Stimulated activated naive CD8-positive, alpha-beta T cell treated with anti-CD3 and anti-CD28 coated beads, Interleukin-15, amount 100 ng/mL, for 72 hours (primary cell): ENCODE results near the gene RAB15.

Experiments
- ATAC-seq: fragments of 150-1000 bp; cut with Tn5 transposase; 2 replicates; pipeline ENCODE4 v1.10.0; 2021; ENCODE audit warnings: mild to moderate bottlenecking, moderate library complexity
- DNase-seq, 2 donors: peaks; one replicate each; pipeline ENCODE4 v3.0.0; 2021 to 2022
- H3K27ac Mint-ChIP-seq, 2 donors: one replicate each; pipeline ENCODE4 v1.8.0; 2022; ENCODE audit warnings: mild to moderate bottlenecking in 2 of 2, mixed read lengths in 2 of 2, moderate library complexity in 2 of 2
- H3K27me3 Mint-ChIP-seq: one replicate; pipeline ENCODE4 v1.8.0; 2022; ENCODE audit warnings: mixed read lengths
- H3K4me1 Mint-ChIP-seq: one replicate; pipeline ENCODE4 v1.8.0; 2022; ENCODE audit warnings: mild to moderate bottlenecking, mixed read lengths
- H3K4me3 Mint-ChIP-seq, 2 donors: one replicate each; pipeline ENCODE4 v1.8.0; 2022; ENCODE audit warnings: mild to moderate bottlenecking in 2 of 2, mixed read lengths in 2 of 2, moderate library complexity in 1 of 2
- H3K9me3 Mint-ChIP-seq, 2 donors: one replicate each; pipeline ENCODE4 v1.8.0; 2022; ENCODE audit warnings: mixed read lengths in 2 of 2

RAB15 gene

DNA sequence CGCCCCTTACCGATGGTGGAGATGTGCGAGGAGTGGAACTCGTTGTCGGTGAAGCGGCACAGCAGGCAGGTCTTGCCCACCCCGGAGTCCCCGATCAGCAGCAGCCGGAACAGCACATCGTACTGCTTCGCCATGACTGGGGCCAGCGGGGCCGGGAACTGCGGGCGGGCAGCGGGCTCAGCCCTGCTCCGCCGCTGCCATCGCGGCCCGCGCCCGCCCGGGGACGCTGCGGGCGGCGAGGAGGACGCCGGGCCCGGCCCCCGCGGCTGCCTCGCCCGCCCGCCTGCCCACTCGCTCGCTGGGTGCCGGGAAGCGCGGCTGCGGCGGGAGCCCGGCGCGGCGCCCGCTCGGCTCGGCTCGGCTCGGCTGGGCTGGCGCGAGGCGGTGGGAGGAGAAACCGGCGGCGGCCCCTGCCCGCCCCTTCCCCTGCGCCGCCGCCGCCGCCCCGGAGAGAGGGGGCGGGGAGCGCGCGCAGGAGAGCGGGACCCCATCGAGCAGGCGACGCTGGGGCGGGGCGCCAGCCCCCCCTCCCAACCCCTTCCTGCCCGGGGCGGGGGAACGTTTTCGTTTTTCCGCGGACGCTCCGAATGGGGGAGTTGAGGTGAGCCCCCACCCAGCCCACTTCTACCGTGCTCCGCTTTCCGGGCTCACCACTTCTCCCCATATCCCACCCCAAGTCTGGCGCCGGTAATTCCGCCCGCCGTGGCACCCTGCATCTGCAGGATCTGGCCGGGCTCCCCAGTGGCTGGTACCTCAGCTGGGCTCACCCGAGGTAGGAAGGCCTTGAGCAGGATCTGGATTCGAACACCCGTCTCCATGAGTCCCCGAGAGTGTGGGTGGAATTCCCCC lies at the start of gene RAB15:
Gene RAB15 (minus strand): TSS at position 394 of the 849 bp plus-strand sequence. CDS start 260 bp downstream, at position 134.
- ATAC-seq, result peak; percentile 78
- Mint-ChIP-seq H3K27me3 (peaks cover 15% of the 10 kb centered on the region), H3K27ac (peak within 1 kb of the TSS; percentile 90 to 96), H3K4me1 (peaks cover 37% of the 10 kb centered on the region), H3K4me3 (peak within 1 kb of the TSS; percentile 83 to 92), H3K9me3 (no peaks in the 10 kb centered on the region)
- DNase-seq, result peak; percentile 35 to 48

DNA sequence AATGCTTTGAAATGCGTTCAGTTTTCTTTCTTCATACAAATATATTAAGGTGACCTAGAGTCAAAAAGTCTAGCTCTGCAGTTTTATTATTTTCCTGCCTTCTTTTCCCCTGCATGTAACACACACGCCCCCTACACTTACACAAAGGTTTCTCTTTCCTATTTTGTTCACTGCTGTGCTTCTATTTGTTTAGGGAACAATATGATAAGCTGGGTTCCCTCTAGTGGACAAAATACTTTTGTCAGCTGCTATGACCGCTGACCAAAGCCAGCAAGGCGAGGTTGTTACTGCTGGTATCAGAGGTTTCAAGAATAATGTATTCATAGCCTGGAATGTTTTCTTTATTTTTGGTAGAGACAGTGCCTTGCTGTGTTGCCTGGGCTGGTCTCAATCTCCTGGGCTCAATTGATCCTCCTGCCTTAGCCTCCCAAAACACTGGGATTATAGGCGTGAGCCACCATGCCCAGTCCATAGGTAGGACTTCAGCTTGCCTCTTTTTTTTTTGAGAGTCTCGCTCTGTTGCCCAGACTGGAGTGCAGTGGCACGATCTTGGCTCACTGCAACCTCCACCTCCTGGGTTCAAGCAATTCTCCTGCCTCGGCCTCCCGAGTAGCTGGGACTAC lies 47.9 kb upstream of the RAB15 start:
- ATAC-seq (no peak), DNase-seq (no peak)
- Mint-ChIP-seq H3K4me3 (no peak overlapping the region), H3K9me3 (no peaks in the 10 kb centered on the region), H3K27me3 (no peaks in the 10 kb centered on the region), H3K4me1 (no peaks in the 10 kb centered on the region), H3K27ac (no peak overlapping the region)

DNA sequence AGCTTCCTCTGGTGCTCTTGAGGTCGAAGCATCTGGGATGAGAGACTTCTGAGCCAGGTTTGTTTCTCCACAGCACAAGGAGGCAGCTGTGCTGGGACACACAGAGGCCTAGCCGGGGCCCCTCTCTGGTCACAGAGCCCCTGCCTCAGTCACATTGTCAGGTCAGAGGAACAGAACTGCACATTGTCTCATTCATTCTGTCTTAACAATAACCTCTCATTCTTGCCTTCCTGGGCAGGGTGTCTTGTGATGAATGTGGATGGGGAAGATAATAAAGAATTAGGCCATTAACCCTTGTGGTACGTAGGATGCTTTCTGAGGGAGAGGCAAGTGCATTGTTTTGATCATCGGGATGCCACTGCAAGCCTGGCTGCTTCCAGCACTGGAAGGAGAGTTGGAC lies 44.3 kb upstream of the RAB15 start:
- ATAC-seq, result no peak
- Mint-ChIP-seq H3K4me3 (no peak overlapping the region), H3K27ac (no peak overlapping the region), H3K27me3 (no peaks in the 10 kb centered on the region), H3K9me3 (no peaks in the 10 kb centered on the region), H3K4me1 (no peaks in the 10 kb centered on the region)
- no peak for DNase-seq

DNA sequence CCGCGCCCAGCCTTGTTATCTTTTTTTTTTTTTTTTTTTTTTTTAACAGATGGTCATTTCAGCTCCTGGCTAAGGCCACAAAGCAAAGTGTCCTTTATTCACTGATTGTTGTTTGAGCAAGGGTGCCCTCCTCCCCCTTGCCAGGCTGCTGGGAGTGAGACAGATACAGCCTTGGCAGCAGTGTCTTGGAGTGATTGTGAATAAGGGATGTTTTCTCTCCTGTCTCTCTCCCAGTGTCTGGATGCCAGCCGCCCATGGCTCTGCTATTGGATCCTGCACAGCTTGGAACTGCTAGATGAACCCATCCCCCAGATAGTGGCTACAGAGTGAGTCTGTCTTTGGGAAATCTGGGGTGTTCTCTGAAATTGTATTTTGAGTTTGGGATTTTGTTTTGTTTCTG lies 43.3 kb upstream of the RAB15 start:
- Mint-ChIP-seq H3K4me3 (no peak overlapping the region), H3K27ac (no peak overlapping the region), H3K9me3 (no peaks in the 10 kb centered on the region), H3K27me3 (no peaks in the 10 kb centered on the region), H3K4me1 (no peaks in the 10 kb centered on the region)
- no peak for DNase-seq
- ATAC-seq, result no peak

DNA sequence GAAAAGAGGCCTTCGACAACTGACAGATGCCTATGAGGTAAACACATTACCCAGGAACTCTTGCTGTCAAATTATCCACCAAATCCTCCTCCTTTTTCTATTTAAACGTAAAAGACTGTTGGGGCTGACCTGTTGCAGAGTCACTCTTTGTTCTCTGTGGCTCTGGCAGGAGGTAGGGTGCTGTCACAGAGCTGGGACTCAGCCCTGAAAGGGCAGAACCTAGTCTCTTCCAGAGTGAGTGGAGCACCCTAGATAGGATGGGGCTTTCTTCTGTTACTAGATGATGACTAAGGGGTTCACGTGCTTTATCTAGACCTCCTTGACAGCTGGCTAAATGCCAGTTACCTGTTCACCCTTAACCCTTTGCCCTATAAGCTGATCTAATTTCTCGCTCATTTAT lies 40.2 kb upstream of the RAB15 start:
- H3K4me3 Mint-ChIP-seq, result no peak overlapping the region
- ATAC-seq (no peak), DNase-seq (no peak)
- no peaks in the 10 kb centered on the region for H3K9me3 Mint-ChIP-seq
- H3K27ac Mint-ChIP-seq, result no peak overlapping the region
- no peaks in the 10 kb centered on the region for H3K4me1 Mint-ChIP-seq
- H3K27me3 Mint-ChIP-seq, result no peaks in the 10 kb centered on the region

DNA sequence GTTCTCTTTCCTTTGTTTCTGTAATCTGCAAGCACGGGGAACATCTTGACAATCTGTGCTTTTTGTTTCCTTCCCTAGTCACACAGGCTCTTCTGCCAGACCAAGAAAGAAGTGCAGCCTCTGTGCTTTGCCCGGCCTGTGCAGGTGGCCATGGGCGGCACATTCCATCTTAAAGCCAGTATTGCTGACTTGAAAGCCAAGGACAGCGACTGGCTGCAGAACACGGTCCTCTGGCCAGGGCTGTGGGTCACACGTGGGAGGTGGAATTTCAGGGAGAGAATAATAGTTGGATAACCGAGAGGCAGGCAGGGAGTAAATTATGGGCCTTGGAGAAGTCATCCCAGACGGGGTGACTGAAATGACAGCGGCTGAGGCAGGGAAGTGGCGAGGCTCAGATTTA lies 39.4 kb upstream of the RAB15 start:
- Mint-ChIP-seq H3K9me3 (no peaks in the 10 kb centered on the region), H3K27ac (peak overlapping the region in 1 of 2 donors; percentile 75), H3K27me3 (no peaks in the 10 kb centered on the region), H3K4me1 (peaks cover 1% of the 10 kb centered on the region), H3K4me3 (no peak overlapping the region)
- DNase-seq, result no peak
- no peak for ATAC-seq

DNA sequence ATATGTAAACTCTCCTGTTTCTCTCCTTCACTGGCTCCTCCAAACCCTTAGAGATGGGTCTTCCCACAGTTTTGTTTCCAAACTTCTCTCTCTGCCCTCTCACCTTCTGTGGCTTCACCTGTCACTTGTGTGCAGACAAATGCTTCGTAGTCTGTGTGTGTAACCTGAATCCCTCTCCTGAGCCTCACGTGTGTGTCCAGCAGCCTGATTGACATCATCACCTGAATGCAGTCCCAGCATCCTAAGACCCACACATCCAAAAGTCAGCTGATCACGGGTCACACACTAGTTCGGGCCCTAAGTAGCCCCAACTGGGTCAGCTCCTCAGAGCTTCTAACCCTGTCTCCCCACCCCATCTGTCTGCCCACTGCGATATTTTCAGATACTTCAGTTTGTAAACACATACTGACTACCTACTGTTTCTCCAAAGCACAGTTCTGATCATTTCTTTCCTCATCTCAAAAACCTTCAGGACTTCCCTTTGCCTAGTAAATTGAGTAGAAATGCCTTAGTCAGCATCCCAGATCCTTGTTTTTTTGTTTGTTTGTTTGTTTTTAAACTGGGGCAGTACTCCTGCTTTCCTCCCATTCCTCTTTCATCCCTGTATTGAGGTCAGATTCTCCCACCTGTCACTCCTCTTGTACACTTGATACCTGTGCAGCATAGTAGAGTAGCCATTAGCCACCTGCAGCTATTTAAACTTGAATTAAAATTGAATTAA lies 38.2 kb upstream of the RAB15 start:
- Mint-ChIP-seq H3K4me3 (no peak overlapping the region), H3K27me3 (no peaks in the 10 kb centered on the region), H3K9me3 (no peaks in the 10 kb centered on the region), H3K27ac (peak overlapping the region in 1 of 2 donors; percentile 22), H3K4me1 (peaks cover 13% of the 10 kb centered on the region)
- no peak for ATAC-seq
- no peak for DNase-seq

DNA sequence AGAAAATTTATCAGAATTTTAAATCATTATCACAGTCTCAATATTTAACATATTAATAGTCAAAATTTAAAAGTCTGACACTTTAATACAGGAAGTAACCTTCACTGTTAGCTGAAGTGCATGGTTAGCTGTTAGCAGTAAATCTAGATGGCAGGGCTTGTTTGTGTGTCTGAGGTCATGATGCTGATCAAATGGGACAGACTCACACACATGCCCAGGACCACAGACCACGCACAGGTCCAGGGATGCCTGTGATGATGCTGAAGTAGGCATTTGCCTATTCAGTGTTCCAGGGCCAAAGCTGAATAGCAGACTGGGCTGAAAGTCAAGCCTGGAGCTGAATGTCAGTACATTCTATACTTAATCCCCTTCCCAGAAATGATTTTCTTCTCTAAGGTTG lies 35.1 kb upstream of the RAB15 start:
- DNase-seq, result no peak
- no peak overlapping the region for H3K27ac Mint-ChIP-seq
- ATAC-seq, result no peak
- H3K4me3 Mint-ChIP-seq, result no peak overlapping the region
- H3K27me3 Mint-ChIP-seq, result no peaks in the 10 kb centered on the region
- H3K4me1 Mint-ChIP-seq, result peaks cover 42% of the 10 kb centered on the region
- H3K9me3 Mint-ChIP-seq, result no peaks in the 10 kb centered on the region

DNA sequence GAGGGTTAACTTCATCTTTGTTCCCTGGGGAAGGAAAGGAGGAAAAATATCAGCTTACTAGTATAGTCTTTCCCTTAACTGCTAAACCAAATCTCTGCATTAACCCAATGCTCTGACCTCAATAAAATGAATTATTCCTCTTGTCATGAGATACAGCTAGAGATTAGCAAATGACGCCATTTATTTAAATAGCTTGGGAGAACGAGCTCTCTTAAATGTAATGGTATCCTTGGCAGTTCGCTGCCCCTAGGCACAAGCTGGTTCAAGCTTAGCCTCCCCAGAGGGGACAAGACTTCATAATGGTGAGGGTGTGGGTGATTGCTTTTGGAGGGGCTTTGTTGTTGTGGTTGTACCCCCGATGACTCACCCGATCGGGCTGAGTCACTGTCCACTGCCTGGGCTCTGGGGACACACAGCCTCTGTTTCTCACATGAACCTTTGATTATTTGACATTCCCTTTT lies 34.2 kb upstream of the RAB15 start:
- no peak for ATAC-seq
- Mint-ChIP-seq H3K27ac (no peak overlapping the region), H3K4me1 (peaks cover 51% of the 10 kb centered on the region), H3K9me3 (no peaks in the 10 kb centered on the region), H3K4me3 (no peak overlapping the region), H3K27me3 (no peaks in the 10 kb centered on the region)
- no peak for DNase-seq

DNA sequence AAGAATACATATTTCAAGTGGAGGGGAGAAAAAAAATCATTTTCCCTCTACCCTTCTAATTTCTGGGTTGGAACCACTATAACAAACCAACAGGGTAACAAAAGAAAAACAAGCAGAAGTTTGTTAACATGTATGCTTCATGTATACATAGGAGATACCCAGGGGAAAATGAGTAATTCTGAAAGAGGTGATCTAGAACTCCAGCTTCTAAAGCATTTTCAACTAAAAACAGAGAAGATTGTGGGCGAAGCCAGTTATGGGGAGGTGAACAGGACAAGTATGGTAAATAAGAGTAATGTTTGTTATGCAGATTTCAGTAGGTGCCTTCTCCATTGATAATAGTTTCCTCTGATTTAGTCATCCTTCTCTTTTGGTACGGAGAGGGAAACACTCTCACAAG lies 31.3 kb upstream of the RAB15 start:
- peak overlapping the region in 1 of 2 donors; percentile 60 for H3K27ac Mint-ChIP-seq
- H3K4me1 Mint-ChIP-seq, result peaks cover 67% of the 10 kb centered on the region
- no peak for DNase-seq
- no peaks in the 10 kb centered on the region for H3K27me3 Mint-ChIP-seq
- no peak overlapping the region for H3K4me3 Mint-ChIP-seq
- ATAC-seq, result peak; percentile 62
- H3K9me3 Mint-ChIP-seq, result no peaks in the 10 kb centered on the region

DNA sequence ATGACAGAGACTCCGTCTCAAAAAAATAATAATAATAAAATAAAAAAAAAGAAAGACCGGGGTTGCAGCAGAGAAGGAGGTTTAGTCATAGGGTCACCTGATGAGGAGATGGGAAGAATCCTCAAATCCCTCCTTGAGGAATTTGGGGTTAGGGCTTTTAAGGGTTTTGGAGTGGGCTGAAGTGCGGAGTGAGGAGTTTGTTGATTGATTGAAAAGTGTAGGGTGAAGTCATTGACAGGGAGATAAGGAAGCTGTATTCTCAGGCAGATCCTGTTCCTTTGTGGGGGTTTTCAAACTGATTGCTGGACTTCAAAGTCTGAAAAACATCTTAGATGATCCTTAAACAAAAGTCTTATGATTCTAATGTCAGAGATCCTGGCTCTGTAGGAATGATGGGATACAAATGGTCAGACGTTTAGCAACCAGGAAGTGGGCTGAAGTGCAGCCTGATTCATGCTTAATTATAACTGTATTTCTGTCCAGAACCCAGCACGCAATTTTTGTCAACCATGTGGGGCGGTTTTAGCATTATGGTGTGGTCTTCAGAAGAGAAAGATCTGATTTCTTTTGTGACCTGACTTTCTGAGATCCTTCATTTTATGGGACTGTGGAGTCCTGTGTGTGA lies 30.6 kb upstream of the RAB15 start:
- Mint-ChIP-seq H3K4me1 (peaks cover 74% of the 10 kb centered on the region), H3K9me3 (no peaks in the 10 kb centered on the region), H3K4me3 (no peak overlapping the region), H3K27ac (no peak overlapping the region), H3K27me3 (no peaks in the 10 kb centered on the region)
- DNase-seq (no peak), ATAC-seq (no peak)

DNA sequence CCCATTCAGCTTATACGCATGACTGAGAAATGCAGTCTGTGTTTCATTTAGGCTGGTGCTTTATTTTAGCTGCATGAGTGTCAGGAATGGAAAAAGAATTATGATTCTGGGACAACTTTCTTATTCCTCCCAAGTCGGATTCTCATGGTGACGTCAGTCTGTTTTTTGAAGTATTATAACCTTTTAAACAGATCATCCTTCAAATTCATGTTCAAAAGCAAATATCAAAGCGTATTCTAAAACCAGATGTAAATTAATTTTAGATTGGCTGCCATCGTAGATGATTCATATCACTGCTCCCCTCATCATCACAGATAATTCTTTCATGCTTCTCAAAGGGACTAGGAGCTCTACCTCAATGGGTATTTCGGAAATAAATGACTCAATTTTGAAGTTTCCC lies 29.6 kb upstream of the RAB15 start:
- H3K27me3 Mint-ChIP-seq, result no peaks in the 10 kb centered on the region
- H3K27ac Mint-ChIP-seq, result no peak overlapping the region
- no peaks in the 10 kb centered on the region for H3K9me3 Mint-ChIP-seq
- H3K4me1 Mint-ChIP-seq, result peaks cover 82% of the 10 kb centered on the region
- no peak for DNase-seq
- peak overlapping the region in 1 of 2 donors; percentile 10 for H3K4me3 Mint-ChIP-seq
- ATAC-seq, result no peak

DNA sequence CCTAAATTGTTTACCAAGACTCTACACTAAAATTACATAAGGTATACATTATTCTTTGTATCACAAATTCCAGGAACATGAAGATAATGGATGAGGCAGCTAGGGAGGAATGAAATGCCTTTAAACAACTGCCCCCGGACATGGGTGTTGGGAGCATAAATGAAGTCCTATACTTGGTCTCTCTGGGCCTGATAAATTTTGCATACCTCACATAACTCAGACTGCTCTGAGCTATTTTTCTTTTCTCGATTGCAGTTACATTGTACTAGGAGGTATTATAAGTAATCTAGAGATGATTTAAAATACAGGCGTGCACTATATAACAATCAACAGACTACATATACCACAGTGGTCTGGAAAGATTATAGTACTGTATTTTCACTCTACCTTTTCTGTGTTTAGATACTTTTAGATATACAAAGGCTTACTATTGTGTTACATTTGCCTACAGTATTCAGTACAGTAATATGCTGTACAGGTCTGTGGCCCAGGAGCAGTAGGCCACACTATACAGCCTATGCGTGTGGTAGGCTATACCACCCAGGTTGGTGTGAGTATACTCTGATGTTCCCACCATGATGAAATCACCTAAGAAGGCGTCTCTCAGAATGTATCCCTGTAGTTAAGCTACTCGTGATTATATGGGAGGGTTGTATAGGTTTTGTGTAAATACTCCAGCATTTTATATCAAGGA lies 28.9 kb upstream of the RAB15 start:
- Mint-ChIP-seq H3K4me1 (peaks cover 78% of the 10 kb centered on the region), H3K27ac (peak overlapping the region in 1 of 2 donors; percentile 47), H3K4me3 (no peak overlapping the region), H3K27me3 (no peaks in the 10 kb centered on the region), H3K9me3 (no peaks in the 10 kb centered on the region)
- no peak for DNase-seq
- ATAC-seq, result no peak

DNA sequence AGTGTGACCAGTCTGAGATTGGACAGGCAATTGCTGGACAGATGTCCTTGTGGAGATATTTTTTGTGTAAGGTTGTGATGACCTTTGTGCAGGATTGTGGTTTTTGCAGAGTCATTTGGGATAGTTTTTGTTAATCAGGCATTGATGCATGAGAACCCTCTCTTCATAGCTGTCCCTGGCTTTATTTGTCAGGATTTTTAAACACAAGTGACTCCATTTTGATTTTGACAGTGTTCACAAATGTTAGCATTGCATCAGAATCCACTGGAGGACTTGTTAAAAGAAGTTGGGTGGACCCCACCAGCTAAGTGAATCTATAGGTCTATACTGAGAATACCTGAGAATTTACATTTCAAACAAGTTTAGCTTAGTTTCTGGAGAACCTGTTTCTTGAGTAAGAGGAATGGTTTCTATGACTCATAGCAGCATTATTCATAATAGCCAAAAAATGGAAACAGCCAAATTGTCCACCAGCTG lies 26.4 kb upstream of the RAB15 start:
- H3K27ac Mint-ChIP-seq, result peak overlapping the region; percentile 48 to 53
- H3K27me3 Mint-ChIP-seq, result no peaks in the 10 kb centered on the region
- H3K9me3 Mint-ChIP-seq, result no peaks in the 10 kb centered on the region
- DNase-seq (no peak), ATAC-seq (peak; percentile 81)
- H3K4me3 Mint-ChIP-seq, result no peak overlapping the region
- H3K4me1 Mint-ChIP-seq, result peaks cover 59% of the 10 kb centered on the region
